A549 (cell line): Measurements from ENCODE around the gene SOX5. TPM values are rescaled to one million over a fixed set of nuclear protein-coding genes. Genes with fewer than 3 reads are reported as not detected.

ENCODE experiments used
- ATAC-seq, 2 experiments: fragments of 200-7000 bp in 1 of 2; fragments of >200 bp in 1 of 2; cut with Nextera tagmentation in 1 of 2; cut with Tn5 transposase in 1 of 2; 3 replicates each; pipeline versions ENCODE4 v1.8.0 to v1.9.1; 2018 to 2020; ENCODE audit warnings: mild to moderate bottlenecking in 1 of 2, moderate library complexity in 1 of 2
- CTCF ChIA-PET: fragments of 300-600 bp; sonication (Branson Sonifier 250); formaldehyde crosslinking; extraction: SDS; loops from one replicate; lab custom pipeline; 2021; ENCODE audit warnings: antibody characterized with exemption, inconsistent platforms; lab: Yijun Ruan, JAX
- POLR2A ChIA-PET: fragments of 350-600 bp; formaldehyde crosslinking; extraction: SDS; loops from one replicate; lab custom pipeline; 2021; ENCODE audit warnings: antibody characterized with exemption, inconsistent platforms; lab: Yijun Ruan, JAX
- DNase-seq, 2 experiments: peaks; one replicate each; pipeline versions ENCODE4 v3.0.0 to v3.0.0-alpha.2; 2011 to 2016; ENCODE audit warnings: low read depth in 1 of 2, low spot score in 1 of 2
- FAIRE-seq: peaks from 2 replicates; lab custom pipeline; 2011; peaks lifted over from hg19 to GRCh38; lab: Jason Lieb, UNC
- H3K27ac ChIP-seq, 2 experiments: fragments of >200 bp; sonication (Bioruptor Twin); formaldehyde crosslinking; 3 replicates each; pipeline ENCODE4 v1.5.1; 2016 to 2017
- H3K4me1 ChIP-seq: fragments of >200 bp; sonication (Bioruptor Twin); formaldehyde crosslinking; 3 replicates; pipeline ENCODE4 v1.6.1; 2016
- H3K4me2 ChIP-seq: fragments of >200 bp; sonication (Bioruptor Twin); formaldehyde crosslinking; 3 replicates; pipeline ENCODE4 v1.6.1; 2016
- H3K4me3 ChIP-seq: fragments of >200 bp; sonication (Bioruptor Twin); formaldehyde crosslinking; 3 replicates; pipeline ENCODE4 v1.5.1; 2016
- H3K9me3 ChIP-seq: fragments of >200 bp; sonication (Bioruptor Twin); formaldehyde crosslinking; 3 replicates; pipeline ENCODE4 v1.6.1; 2016
- BHLHE40 ChIP-seq: IDR thresholded peaks from 2 replicates; pipeline ENCODE4 v1.6.1; 2012; ENCODE audit warnings: low read depth, low read length, inconsistent platforms
- CBX2 ChIP-seq: fragments of 200-600 bp; sonication (generic); IDR thresholded peaks from 2 replicates; pipeline ENCODE4 v1.6.1; 2016; ENCODE audit warnings: low read depth, mild to moderate bottlenecking, borderline replicate concordance
- CBX8 ChIP-seq: fragments of 200-600 bp; sonication (generic); IDR thresholded peaks from 2 replicates; pipeline ENCODE4 v1.6.1; 2016
- CEBPB ChIP-seq, 2 experiments: fragments of >200 bp in 1 of 2; sonication (Bioruptor Twin) in 1 of 2; formaldehyde crosslinking in 1 of 2; IDR thresholded peaks; 2 replicates each; pipeline ENCODE4 v1.6.1; 2012 to 2016
- CTCF ChIP-seq: fragments of >200 bp; sonication (Bioruptor Twin); formaldehyde crosslinking; IDR thresholded peaks from 3 replicates; pipeline ENCODE4 v1.5.1; 2016
- ELK1 ChIP-seq: fragments of 150-350 bp; IDR thresholded peaks from 2 replicates; pipeline ENCODE4 v1.6.1; 2014; ENCODE audit warnings: low read depth, mild to moderate bottlenecking, low read length
- ESRRA ChIP-seq: fragments of 150-350 bp; IDR thresholded peaks from 2 replicates; pipeline ENCODE4 v1.6.1; 2014; ENCODE audit warnings: mild to moderate bottlenecking, low read length, borderline replicate concordance
- FOXS1 ChIP-seq: fragments of 250-450 bp; sonication (Bioruptor Pico); IDR thresholded peaks from 2 replicates; pipeline ENCODE4 v1.5.0; 2020; ENCODE audit warnings: mild to moderate bottlenecking, moderate library complexity
- GATA3 ChIP-seq: IDR thresholded peaks from 2 replicates; pipeline ENCODE4 v1.6.1; 2012; ENCODE audit warnings: borderline replicate concordance
- HDAC2 ChIP-seq: fragments of 200-600 bp; sonication (generic); IDR thresholded peaks from 2 replicates; pipeline ENCODE4 v1.6.1; 2016
- HMGXB4 ChIP-seq: fragments of 250-450 bp; sonication (Bioruptor Pico); IDR thresholded peaks from 2 replicates; pipeline ENCODE4 v1.5.0; 2021; ENCODE audit warnings: mild to moderate bottlenecking, moderate library complexity, borderline replicate concordance
- HOXA7 ChIP-seq: fragments of 250-450 bp; sonication (Bioruptor Pico); IDR thresholded peaks from 2 replicates; pipeline ENCODE4 v1.5.0; 2020; ENCODE audit warnings: mild to moderate bottlenecking, moderate library complexity
- HOXB13 ChIP-seq: fragments of 250-450 bp; sonication (Bioruptor Pico); IDR thresholded peaks from 2 replicates; pipeline ENCODE4 v1.5.0; 2020; ENCODE audit warnings: low read depth, mild to moderate bottlenecking, moderate library complexity
- HOXB5 ChIP-seq: fragments of 250-450 bp; sonication (Bioruptor Pico); IDR thresholded peaks from 2 replicates; pipeline ENCODE4 v1.5.0; 2020; ENCODE audit warnings: mild to moderate bottlenecking, moderate library complexity
- JUN ChIP-seq, 2 experiments: fragments of >200 bp; sonication (Bioruptor Twin); formaldehyde crosslinking; IDR thresholded peaks; 2 replicates in 1 of 2; 3 replicates in 1 of 2; pipeline ENCODE4 v1.6.1; 2016 to 2017
- JUNB ChIP-seq: fragments of >200 bp; sonication (Bioruptor Twin); formaldehyde crosslinking; IDR thresholded peaks from 2 replicates; pipeline ENCODE4 v1.6.1; 2016
- KDM5A ChIP-seq: fragments of 200-600 bp; sonication (generic); IDR thresholded peaks from 2 replicates; pipeline ENCODE4 v1.6.1; 2016; ENCODE audit warnings: antibody characterized with exemption, mild to moderate bottlenecking
- MAFK ChIP-seq: fragments of 450-650 bp; IDR thresholded peaks from 2 replicates; pipeline ENCODE4 v1.6.1; 2014; ENCODE audit not compliant: partially characterized antibody
- MAX ChIP-seq: IDR thresholded peaks from 2 replicates; pipeline ENCODE4 v1.6.1; 2012
- MYC ChIP-seq: IDR thresholded peaks from 2 replicates; pipeline ENCODE4 v1.6.1; 2012; ENCODE audit warnings: mild to moderate bottlenecking, inconsistent platforms, low read length, improper control_type of control experiment, borderline replicate concordance
- RAD21 ChIP-seq, 2 experiments: fragments of >200 bp in 1 of 2; sonication (Bioruptor Twin) in 1 of 2; formaldehyde crosslinking in 1 of 2; IDR thresholded peaks in 1 of 2; conservative IDR thresholded peaks in 1 of 2; 2 replicates in 1 of 2; 3 replicates in 1 of 2; pipeline ENCODE4 v1.6.1; 2012 to 2018; ENCODE audit warnings: inconsistent platforms in 1 of 2
- RARB ChIP-seq: fragments of 250-450 bp; sonication (Bioruptor Pico); IDR thresholded peaks from 2 replicates; pipeline ENCODE4 v1.8.0; 2021; ENCODE audit warnings: mild to moderate bottlenecking, moderate library complexity
- RCOR1 ChIP-seq: fragments of 150-350 bp; IDR thresholded peaks from 2 replicates; pipeline ENCODE4 v1.6.1; 2014; ENCODE audit warnings: antibody characterized with exemption, low read length, low read depth
- REST ChIP-seq: fragments of 200-600 bp; sonication (generic); IDR thresholded peaks from 2 replicates; pipeline ENCODE4 v1.6.1; 2016; ENCODE audit warnings: antibody characterized with exemption, mild to moderate bottlenecking, moderate library complexity
- ZFP36 ChIP-seq: fragments of 450-650 bp; IDR thresholded peaks from 2 replicates; pipeline ENCODE4 v1.6.1; 2014; ENCODE audit warnings: borderline replicate concordance; ENCODE audit not compliant: partially characterized antibody
- ZSCAN20 ChIP-seq: fragments of 250-450 bp; sonication (Bioruptor Pico); IDR thresholded peaks from 2 replicates; pipeline ENCODE4 v1.8.0; 2022; ENCODE audit warnings: mild to moderate bottlenecking, moderate library complexity
- WGBS: methylation state at CpG from one replicate; pipeline ENCODE4 v1.1.6; 2017; ENCODE audit errors: missing lambda C conversion rate; 5-methylcytosine and 5-hydroxymethylcytosine counted together
- polyA plus RNA-seq, 4 experiments: library from polyadenylated mRNA; depleted of rRNA in 3 of 4; stranded (reverse); fragments of >200 nt; fragmentation: RNase III in 1 of 4; extraction: RNeasy Plus Mini Kit Qiagen cat#74134 plus additional on column Dnase treatment in 1 of 4; gene quantifications; 2 replicates in 3 of 4; 3 replicates in 1 of 4; pipeline ENCODE4 v1.2.3, GENCODE V29; 2011 to 2017

The SOX5 gene
- polyA plus RNA-seq, 2 of the 4 experiments (the other 2 are of a cell fraction), result not detected

- TF ChIP-seq REST, result no peak
- TF ChIP-seq, all 56 proteins: peak for 0
Measured at GRCh38 chr12:23860019-23860418, 89.5 kb downstream of the SOX5 start (continued).

- no peak for DNase-seq
- H3K27ac ChIP-seq, result no peak overlapping the region
- H3K9me3 ChIP-seq, result no peaks in the 10 kb centered on the region
- no peak overlapping the region for H3K4me2 ChIP-seq
- no peak for ATAC-seq
- ChIA-PET CTCF (no interaction called here), POLR2A (no interaction called here)
- no peak overlapping the region for H3K4me3 ChIP-seq
- TF ChIP-seq FOXS1 (CRISPR knock-in tag) (no peak), HDAC2 (no peak), ZSCAN20 (CRISPR knock-in tag) (no peak), ESRRA (no peak), HOXB5 (CRISPR knock-in tag) (no peak), HMGXB4 (no peak), CBX2 (no peak), ZFP36 (no peak), JUNB (no peak), ELK1 (no peak), MYC (no peak), RAD21 (conservative IDR thresholded peaks at IDR 0.05 in 1 of 2, IDR thresholded peaks at IDR 0.05 in 1 of 2) (no peak), MAFK (no peak)
- no peaks in the 10 kb centered on the region for H3K4me1 ChIP-seq
- FAIRE-seq, result no peak
Measured at GRCh38 chr12:23857178-23857577, 92.3 kb downstream of the SOX5 start.

- Histone ChIP-seq H3K9me3 (no peaks in the 10 kb centered on the region), H3K4me3 (no peak overlapping the region), H3K4me1 (no peaks in the 10 kb centered on the region), H3K4me2 (no peak overlapping the region)
- 47% methylated on average over 4 of the region's 4 CpGs for WGBS
- POLR2A ChIA-PET, result no interaction called here
- TF ChIP-seq JUN (IDR thresholded peaks at IDR 0.05) (no peak), FOXS1 (CRISPR knock-in tag) (no peak), ZFP36 (no peak), HMGXB4 (no peak), CBX8 (no peak), BHLHE40 (no peak), KDM5A (no peak), CEBPB (IDR thresholded peaks at IDR 0.05) (no peak), RCOR1 (no peak), HOXB13 (CRISPR knock-in tag) (no peak), CTCF (no peak), MAX (no peak), RARB (CRISPR knock-in tag) (no peak), MAFK (no peak), HOXA7 (no peak), GATA3 (no peak)
- TF ChIP-seq, all 56 proteins: peak for 0
- CTCF ChIA-PET, result no interaction called here
- FAIRE-seq (no peak), ATAC-seq (no peak), DNase-seq (no peak)
- no peak overlapping the region for H3K27ac ChIP-seq
Measured at GRCh38 chr12:23855813-23856212, 93.7 kb downstream of the SOX5 start.
